Measurements from ENCODE around the gene PRR33.

DNA sequence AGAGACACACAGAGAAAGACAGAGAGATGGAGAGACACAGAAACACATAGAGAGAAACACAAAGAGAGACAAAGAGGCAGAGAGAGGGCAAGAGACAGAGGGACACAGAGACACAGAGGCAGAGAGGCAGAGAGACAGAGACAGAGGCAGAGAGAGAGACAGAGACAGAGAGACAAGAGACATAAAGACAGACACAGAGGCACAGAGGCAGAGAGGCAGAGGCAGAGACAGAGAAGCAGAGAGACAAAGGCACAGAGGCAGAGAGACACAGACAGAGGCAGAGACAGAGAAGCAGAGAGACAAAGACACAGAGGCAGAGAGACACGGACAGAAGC is 46.6 kb downstream of the PRR33 start:
- TF ChIP-seq, protein P1, sequence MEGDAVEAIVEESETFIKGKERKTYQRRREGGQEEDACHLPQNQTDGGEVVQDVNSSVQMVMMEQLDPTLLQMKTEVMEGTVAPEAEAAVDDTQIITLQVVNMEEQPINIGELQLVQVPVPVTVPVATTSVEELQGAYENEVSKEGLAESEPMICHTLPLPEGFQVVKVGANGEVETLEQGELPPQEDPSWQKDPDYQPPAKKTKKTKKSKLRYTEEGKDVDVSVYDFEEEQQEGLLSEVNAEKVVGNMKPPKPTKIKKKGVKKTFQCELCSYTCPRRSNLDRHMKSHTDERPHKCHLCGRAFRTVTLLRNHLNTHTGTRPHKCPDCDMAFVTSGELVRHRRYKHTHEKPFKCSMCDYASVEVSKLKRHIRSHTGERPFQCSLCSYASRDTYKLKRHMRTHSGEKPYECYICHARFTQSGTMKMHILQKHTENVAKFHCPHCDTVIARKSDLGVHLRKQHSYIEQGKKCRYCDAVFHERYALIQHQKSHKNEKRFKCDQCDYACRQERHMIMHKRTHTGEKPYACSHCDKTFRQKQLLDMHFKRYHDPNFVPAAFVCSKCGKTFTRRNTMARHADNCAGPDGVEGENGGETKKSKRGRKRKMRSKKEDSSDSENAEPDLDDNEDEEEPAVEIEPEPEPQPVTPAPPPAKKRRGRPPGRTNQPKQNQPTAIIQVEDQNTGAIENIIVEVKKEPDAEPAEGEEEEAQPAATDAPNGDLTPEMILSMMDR (IDR thresholded peaks at IDR 0.05), result no peak
- TF ChIP-seq POLR2AphosphoS5 (IDR thresholded peaks at IDR 0.05), result no peak
- no peak for TF ChIP-seq POLR2A (IDR thresholded peaks at IDR 0.05)
